T-helper 2 cell treated with Interferon-gamma antibody and Interleukin-4, amounts not matched to agents 5 μg/mL and 100 μg/mL, for 36 hours (primary cell): Measurements from ENCODE around the gene PACSIN2.

Source experiments
- DNase-seq: peaks from one replicate; pipeline ENCODE4 v3.0.0; 2021; ENCODE audit warnings: low spot score
- H3K27ac Mint-ChIP-seq: one replicate; pipeline ENCODE4 v1.8.0; 2021; ENCODE audit warnings: mild to moderate bottlenecking, mixed read lengths
- H3K27me3 Mint-ChIP-seq: one replicate; pipeline ENCODE4 v1.8.0; 2021; ENCODE audit warnings: low read depth, mixed read lengths
- H3K36me3 Mint-ChIP-seq: one replicate; pipeline ENCODE4 v1.8.0; 2021; ENCODE audit warnings: low read depth, mixed read lengths
- H3K4me1 Mint-ChIP-seq: one replicate; pipeline ENCODE4 v1.8.0; 2021; ENCODE audit warnings: low read depth, mixed read lengths
- H3K4me3 Mint-ChIP-seq: one replicate; pipeline ENCODE4 v1.8.0; 2022; ENCODE audit warnings: mild to moderate bottlenecking, moderate library complexity, mixed read lengths
- H3K9me3 Mint-ChIP-seq: one replicate; pipeline ENCODE4 v1.8.0; 2021; ENCODE audit warnings: mixed read lengths

Gene PACSIN2

DNA sequence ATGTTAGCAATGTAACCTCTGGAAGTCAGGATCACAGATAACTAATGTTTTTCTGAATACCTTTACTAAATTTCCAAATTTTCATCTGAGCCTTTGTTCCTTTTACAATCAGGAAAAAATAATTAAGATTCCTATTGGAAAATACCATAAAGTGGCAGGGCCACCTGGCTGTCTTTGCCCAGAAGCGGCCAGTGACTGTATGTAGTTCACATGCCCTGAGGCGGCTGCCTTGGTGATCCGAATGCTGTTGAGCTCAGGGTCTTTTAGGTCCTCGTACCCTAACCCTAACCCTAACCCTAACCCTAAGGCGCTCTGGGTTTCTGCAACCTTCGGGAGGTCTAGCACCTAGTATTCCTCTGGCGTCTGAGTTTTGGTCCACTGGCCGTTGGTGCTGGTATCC lies 149.4 kb downstream of the PACSIN2 start:
- Mint-ChIP-seq H3K27me3 (peaks cover 3% of the 10 kb centered on the region), H3K4me3 (no peak overlapping the region), H3K9me3 (peaks cover 7% of the 10 kb centered on the region), H3K4me1 (peaks cover 4% of the 10 kb centered on the region), H3K27ac (no peak overlapping the region), H3K36me3 (peaks cover 7% of the 10 kb centered on the region)
- no peak for DNase-seq

GRCh38 chr22:42863349-42863961 lies 151.5 kb downstream of the PACSIN2 start:
- Mint-ChIP-seq H3K4me1 (peaks cover 4% of the 10 kb centered on the region), H3K4me3 (peak overlapping the region; percentile 35), H3K36me3 (peaks cover 7% of the 10 kb centered on the region), H3K9me3 (peaks cover 7% of the 10 kb centered on the region), H3K27me3 (peaks cover 5% of the 10 kb centered on the region), H3K27ac (no peak overlapping the region)
- DNase-seq: peak; percentile 72

DNA sequence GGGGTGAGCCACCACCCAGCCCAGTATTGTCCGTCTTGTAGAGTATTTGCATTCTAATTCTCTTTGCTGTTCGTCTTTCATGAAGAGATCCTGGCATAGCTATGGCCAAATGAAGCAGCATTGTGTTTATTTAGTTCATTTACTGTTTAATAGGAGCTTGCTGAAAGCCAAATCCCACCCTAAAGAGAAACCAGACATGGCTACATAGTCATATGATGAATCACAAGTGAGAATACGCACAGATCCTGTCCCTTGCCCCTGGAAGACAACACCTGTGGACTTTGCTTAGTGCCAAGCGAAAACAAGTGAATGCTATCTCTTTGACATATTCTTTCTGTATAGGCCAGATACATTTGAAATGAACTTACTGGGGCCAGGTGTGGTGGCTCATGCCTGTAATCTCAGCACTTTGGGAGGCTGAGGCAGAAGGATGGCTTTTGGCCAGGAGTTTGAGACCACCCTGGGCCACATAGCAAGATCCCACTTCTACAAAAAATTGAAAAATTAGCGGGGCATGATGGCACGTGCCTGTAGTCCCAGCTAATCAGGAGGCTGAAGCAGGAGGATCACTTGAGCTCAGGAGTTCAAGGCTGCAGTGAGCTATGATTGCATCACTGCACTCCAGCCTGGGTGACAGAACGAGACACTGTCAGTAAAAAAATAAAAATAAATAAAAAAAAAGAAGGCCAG lies 152.8 kb downstream of the PACSIN2 start:
- H3K4me1 Mint-ChIP-seq: peaks cover 3% of the 10 kb centered on the region
- peaks cover 7% of the 10 kb centered on the region for H3K36me3 Mint-ChIP-seq
- peaks cover 5% of the 10 kb centered on the region for H3K27me3 Mint-ChIP-seq
- H3K9me3 Mint-ChIP-seq: peaks cover 7% of the 10 kb centered on the region
- DNase-seq: no peak
- H3K4me3 Mint-ChIP-seq: no peak overlapping the region
- no peak overlapping the region for H3K27ac Mint-ChIP-seq

GRCh38 chr22:42860968-42861367 lies 154.0 kb downstream of the PACSIN2 start:
- Mint-ChIP-seq H3K9me3 (peaks cover 7% of the 10 kb centered on the region), H3K27ac (no peak overlapping the region), H3K4me1 (peaks cover 7% of the 10 kb centered on the region), H3K27me3 (peaks cover 5% of the 10 kb centered on the region), H3K36me3 (peaks cover 7% of the 10 kb centered on the region), H3K4me3 (no peak overlapping the region)
- no peak for DNase-seq

GRCh38 chr22:42857845-42858481 lies 157.0 kb downstream of the PACSIN2 start:
- Mint-ChIP-seq H3K4me1 (peaks cover 8% of the 10 kb centered on the region), H3K27ac (peak overlapping the region; percentile 26), H3K36me3 (no peaks in the 10 kb centered on the region), H3K4me3 (peak overlapping the region; percentile 26), H3K9me3 (no peaks in the 10 kb centered on the region), H3K27me3 (peaks cover 5% of the 10 kb centered on the region)
- DNase-seq: no peak

DNA sequence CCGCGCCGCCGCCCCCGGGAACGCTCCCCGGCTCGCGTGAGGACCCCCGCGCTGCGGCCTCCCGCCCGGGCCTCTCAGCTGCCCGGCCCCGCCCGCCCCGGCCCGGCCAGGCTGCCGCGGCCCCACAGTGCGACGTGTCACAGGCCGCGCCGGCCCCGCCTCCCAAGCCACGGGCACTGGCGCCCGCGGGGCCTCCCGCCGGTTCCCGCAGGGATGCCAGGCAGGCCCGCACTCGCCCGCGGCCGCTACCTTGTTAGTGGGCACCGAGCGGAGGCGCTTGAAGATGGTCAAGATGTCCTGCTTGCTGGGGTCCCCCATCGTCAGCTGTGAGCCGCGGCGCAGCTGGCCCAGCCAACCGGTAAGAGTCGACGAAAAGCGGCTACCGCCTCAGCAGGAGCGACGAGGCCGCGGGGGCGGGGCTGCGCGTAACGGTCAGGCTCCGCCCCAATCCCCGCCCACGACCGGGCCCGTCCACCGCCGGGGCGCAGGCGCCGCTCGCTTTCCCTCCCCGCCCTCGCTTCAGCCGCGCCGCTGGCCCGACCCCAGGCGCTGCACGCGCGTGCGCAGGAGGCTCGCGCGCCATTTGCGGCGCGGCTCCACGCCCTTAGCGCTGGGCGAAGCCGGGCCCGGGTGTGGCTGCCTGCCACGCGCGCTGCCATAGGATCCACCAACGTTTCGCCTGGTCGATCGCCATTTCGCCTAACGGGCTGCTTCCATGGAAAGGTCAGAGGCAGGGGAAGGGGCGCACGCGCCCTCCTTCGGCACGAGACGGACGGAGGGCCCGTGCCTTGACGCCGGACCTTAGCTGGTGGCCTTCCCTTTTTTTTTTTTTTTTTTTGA lies 157.9 kb downstream of the PACSIN2 start, which contains the start of gene ARFGAP3:
TSS of gene ARFGAP3 (minus strand) at position 409 of the 840 bp plus-strand sequence. CDS start at position 318, 91 bp downstream.
- Mint-ChIP-seq H3K27me3 (peaks cover 5% of the 10 kb centered on the region), H3K27ac (peak within 1 kb of the TSS; percentile 92), H3K4me3 (peak within 1 kb of the TSS; percentile 91), H3K4me1 (peaks cover 8% of the 10 kb centered on the region), H3K36me3 (no peaks in the 10 kb centered on the region), H3K9me3 (no peaks in the 10 kb centered on the region)
- peak; percentile 96 for DNase-seq

DNA sequence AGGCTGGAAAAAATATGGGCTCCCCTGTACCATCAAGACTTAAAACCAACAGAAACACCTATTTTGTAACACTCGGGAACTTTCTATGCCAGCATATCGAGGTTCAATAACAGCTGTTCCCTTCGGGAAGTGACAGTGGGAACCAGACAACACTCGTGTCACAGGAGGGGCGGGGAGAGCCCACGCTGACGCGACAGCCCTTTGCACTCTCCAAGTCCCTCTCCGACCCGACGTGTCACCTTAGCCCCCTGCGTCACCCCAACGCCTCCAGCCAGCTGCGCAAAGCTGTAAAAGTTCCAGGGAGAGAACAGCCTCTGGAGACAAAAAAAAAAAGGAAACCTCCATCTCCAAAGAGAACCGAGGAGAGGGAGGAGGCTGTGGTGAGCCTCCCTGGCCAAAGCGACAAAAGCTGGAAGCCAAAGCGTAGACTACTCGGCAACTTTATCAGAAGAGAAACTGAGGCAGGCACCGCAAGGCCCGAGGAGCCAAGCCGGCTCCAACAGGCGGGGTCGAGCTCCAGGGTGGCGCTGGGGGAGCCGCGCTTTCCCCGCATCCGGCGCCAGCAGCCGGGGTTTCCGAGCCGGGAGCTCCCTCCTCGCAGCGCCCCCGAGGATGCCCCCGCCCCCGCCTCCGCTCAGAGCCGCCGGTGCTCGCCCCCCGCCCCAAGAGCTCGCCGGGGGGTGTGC lies 158.6 kb downstream of the PACSIN2 start:
- Mint-ChIP-seq H3K9me3 (no peaks in the 10 kb centered on the region), H3K36me3 (no peaks in the 10 kb centered on the region), H3K4me1 (peaks cover 8% of the 10 kb centered on the region), H3K4me3 (peak overlapping the region; percentile 91), H3K27me3 (peaks cover 2% of the 10 kb centered on the region), H3K27ac (peak overlapping the region; percentile 92)
- DNase-seq: peak; percentile 40

- H3K9me3 Mint-ChIP-seq: no peaks in the 10 kb centered on the region
- H3K36me3 Mint-ChIP-seq: no peaks in the 10 kb centered on the region
- peak overlapping the region; percentile 91 for H3K4me3 Mint-ChIP-seq
- H3K4me1 Mint-ChIP-seq: peaks cover 8% of the 10 kb centered on the region
- DNase-seq: no peak
- peaks cover 2% of the 10 kb centered on the region for H3K27me3 Mint-ChIP-seq
- H3K27ac Mint-ChIP-seq: peak overlapping the region; percentile 92
Observed at GRCh38 chr22:42855721-42856120, 159.2 kb downstream of the PACSIN2 start.

DNA sequence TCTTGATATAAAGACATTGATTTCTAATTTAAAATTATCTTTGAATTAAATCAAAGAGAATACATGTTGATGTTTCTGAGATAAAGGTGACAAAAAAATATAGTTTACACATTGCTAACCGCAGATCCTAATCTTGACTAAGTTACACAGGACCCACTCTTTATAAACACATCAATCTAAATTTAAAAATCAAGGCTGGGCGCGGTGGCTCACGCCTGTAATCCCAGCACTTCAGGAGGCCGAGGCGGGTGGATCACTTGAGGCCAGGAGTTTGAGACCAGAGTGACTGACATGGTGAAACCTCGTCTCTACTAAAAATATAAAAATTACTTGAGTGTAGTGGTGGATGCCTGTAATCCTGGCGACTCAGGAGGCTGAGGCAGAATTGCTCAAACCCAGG lies 159.7 kb downstream of the PACSIN2 start:
- peak overlapping the region; percentile 49 for H3K4me3 Mint-ChIP-seq
- peak overlapping the region; percentile 70 for H3K27ac Mint-ChIP-seq
- DNase-seq: no peak
- H3K4me1 Mint-ChIP-seq: peaks cover 8% of the 10 kb centered on the region
- H3K9me3 Mint-ChIP-seq: no peaks in the 10 kb centered on the region
- no peaks in the 10 kb centered on the region for H3K36me3 Mint-ChIP-seq
- peaks cover 2% of the 10 kb centered on the region for H3K27me3 Mint-ChIP-seq

DNA sequence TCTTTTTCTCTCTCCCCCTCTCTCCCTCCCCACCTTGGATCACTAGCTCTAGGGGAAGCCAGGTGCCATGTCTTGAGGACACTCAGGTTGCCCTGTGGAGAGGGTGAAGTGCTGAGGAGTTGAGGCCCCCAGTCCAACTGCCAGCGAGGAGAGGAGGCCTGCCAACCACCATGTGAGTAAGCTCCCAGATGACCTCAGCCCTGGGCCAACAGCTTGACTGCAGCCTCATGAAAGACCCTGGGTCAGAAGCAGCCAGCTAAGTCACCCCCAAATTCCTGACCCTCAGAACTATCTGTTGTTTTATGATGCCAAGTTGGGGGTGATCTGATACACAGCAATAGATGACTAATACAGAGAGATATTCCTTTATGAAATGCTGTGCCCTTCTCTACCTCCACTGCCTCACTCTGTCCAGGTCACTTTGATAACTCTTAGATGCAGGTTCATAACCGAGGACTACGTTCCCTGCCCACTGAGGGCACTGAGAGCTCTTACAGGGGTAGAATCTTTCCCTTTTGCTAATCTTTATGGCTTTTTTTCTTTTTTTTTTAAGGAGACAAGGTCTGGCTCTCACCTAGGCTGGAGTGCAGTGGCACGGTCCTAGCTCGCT lies 165.9 kb downstream of the PACSIN2 start:
- H3K9me3 Mint-ChIP-seq: no peaks in the 10 kb centered on the region
- H3K4me3 Mint-ChIP-seq: no peak overlapping the region
- H3K27me3 Mint-ChIP-seq: no peaks in the 10 kb centered on the region
- peaks cover 25% of the 10 kb centered on the region for H3K36me3 Mint-ChIP-seq
- H3K4me1 Mint-ChIP-seq: no peaks in the 10 kb centered on the region
- H3K27ac Mint-ChIP-seq: no peak overlapping the region
- DNase-seq: no peak

DNA sequence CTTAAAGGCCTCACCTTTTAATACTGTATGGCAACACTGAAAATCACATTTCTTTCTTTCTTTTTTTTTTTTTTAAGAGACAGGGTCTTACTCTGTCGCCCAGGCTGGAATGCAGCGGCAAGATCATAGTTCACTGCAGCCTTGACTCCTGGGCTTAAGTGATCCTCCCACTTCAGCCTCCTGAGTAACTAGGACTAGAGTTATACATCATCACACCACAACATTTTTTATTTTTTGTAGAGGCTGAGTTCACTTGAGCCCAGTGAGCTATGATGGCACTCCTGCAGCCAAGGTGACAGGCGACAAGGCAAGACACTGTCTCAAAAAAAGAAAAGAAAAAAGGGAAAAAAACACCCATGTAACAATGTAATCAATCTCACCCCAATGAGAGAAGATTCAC lies 167.8 kb downstream of the PACSIN2 start:
- no peaks in the 10 kb centered on the region for H3K9me3 Mint-ChIP-seq
- no peak overlapping the region for H3K4me3 Mint-ChIP-seq
- no peak overlapping the region for H3K27ac Mint-ChIP-seq
- H3K4me1 Mint-ChIP-seq: peaks cover 2% of the 10 kb centered on the region
- H3K27me3 Mint-ChIP-seq: no peaks in the 10 kb centered on the region
- peaks cover 37% of the 10 kb centered on the region for H3K36me3 Mint-ChIP-seq
- no peak for DNase-seq

DNA sequence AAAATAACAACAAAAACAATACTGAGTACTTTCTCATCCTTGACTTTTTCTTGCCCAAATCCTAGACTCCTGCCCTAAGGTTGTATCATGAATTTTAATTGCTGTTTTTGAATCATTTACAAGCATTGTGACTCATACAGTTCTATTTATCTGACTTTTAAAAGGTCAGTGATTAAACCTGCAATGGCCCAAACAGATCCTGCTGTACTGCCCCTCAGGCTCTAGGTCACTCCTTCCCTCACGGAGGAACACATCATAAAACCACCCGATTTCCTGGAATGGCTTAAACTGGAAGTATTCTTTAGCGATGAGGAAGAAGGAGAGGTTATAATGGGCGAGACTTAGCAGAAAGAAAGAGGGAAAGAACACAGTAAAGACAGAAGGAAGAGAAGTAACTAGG lies 170.2 kb downstream of the PACSIN2 start:
- H3K4me3 Mint-ChIP-seq: no peak overlapping the region
- peaks cover 45% of the 10 kb centered on the region for H3K36me3 Mint-ChIP-seq
- DNase-seq: no peak
- H3K27ac Mint-ChIP-seq: no peak overlapping the region
- H3K9me3 Mint-ChIP-seq: no peaks in the 10 kb centered on the region
- H3K4me1 Mint-ChIP-seq: peaks cover 9% of the 10 kb centered on the region
- no peaks in the 10 kb centered on the region for H3K27me3 Mint-ChIP-seq
